Measurements from ENCODE around the gene AAGAB.

Gene AAGAB

GRCh38 chr15:67212684-67213367, 41.6 kb downstream of the AAGAB start:
- DNase-seq: no peak

GRCh38 chr15:67210555-67211168, 43.8 kb downstream of the AAGAB start:
- DNase-seq: no peak

DNA sequence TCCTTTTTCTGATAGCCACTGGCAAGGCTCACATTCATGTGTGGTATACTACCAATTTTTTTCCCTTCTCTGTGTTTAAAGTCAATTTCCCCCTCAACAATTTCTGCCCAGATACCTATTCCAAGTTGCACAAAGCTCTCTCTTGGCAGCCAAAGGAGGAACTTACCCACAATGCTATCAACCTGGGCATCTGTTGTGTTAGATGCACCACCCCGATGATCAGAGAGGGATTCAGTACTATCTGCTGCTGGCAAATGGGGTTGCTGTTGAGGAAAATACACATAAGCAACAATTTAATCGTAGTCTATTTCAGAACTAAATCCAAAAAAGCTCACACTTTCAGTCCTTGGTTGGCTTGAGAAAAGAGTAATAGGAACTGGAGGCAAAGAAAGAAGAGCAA, 46.1 kb downstream of the AAGAB start:
- DNase-seq: no peak

GRCh38 chr15:67207555-67208207, 46.8 kb downstream of the AAGAB start:
- no peak for DNase-seq

DNA sequence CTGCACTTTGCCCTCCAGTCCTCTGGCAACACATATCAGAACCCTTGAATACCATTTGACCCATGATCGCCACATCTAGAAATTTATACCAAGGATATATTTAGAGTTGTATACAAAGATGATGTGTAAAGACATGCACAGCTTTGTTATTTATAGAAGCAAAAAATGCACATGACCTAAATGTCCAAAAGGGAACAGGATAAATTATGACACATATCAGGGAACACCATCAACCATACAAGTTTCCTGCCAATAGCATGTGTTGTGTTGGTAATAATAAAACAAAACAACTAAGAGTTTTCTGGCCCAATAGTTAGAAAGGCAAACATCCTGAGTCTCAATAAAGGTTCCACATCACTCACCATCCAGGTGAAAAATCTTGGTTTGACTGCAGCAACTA, 51.5 kb downstream of the AAGAB start:
- no peak for DNase-seq

GRCh38 chr15:67202091-67202490, 52.4 kb downstream of the AAGAB start:
- DNase-seq: no peak

DNA sequence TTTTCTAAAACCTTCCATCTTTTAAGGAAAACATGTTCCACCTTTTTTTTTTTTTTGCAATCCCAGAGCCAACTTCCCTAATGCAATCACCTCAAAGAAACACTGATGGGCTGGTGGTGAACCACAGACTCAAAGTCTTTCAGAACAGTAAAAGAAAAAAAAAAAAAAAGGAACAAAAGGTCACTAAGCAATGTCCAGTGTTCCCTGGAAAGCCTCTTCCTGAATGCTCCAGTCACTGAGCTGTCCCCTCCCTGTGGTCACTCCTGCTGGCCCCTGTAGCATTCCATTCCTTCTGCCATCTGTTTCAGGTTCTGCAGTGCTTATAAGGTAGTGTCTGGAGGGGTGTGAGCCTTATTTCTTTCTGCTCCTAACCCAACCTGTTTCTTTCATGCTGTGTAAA, 53.3 kb downstream of the AAGAB start:
- no peak for DNase-seq

- DNase-seq: no peak
Measured at GRCh38 chr15:67199881-67200763, 54.3 kb downstream of the AAGAB start.

DNA sequence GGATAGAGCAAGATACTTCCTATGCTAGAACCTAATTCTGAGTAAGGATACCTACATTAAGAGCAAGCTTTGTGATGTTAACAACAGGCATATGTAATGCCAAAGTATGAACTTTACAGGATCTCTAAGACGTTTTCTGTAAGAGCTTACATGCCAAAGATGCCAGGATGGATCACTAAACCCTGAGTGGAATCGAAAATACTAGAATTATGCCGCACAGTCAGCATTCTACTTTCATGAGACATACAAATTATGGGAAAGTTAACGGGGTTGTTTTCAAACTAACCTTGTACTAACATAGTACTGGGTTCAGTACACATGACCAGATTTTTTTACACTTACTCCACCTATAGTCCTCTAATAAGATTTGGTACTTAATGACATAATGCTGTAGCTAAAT, 55.1 kb downstream of the AAGAB start:
- DNase-seq: no peak

- no peak for DNase-seq
Measured at GRCh38 chr15:67198157-67198754, 56.2 kb downstream of the AAGAB start.

- DNase-seq: no peak
Measured at GRCh38 chr15:67197364-67197695, 57.1 kb downstream of the AAGAB start.

DNA sequence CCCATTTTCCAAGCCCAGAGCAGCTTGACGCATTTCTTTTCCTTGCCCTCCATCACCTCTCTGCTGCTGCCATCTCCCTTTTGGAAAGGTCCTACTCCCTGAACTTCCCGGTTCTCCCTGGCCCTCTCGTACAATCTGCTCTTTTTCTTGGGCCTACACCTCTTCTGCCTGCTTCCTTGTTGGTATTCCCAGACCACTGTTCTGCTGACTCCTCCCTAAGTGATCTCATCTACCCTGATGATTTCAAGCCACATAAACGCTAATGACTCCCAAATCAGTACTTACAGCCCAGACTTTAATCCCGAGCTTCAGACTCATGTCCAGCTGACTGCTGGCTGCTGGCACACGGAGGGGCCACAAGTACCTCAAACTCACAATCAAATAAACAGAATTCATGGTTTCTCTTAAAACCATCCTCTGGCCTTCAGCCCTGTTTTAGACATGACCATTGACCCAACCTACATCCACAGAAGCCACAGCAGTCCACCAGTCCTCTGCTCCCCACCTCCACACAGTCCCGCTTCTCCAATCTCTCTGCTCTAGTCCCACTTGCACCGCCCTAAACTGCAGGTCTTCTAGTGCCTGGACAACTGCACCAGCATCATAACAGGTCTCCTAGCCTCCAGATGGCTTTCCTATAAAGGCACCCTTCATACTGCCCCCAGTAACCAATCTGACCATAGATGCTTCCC, 57.6 kb downstream of the AAGAB start:
- DNase-seq: no peak

- DNase-seq: no peak
Measured at GRCh38 chr15:67196222-67196621, 58.2 kb downstream of the AAGAB start.

- no peak for DNase-seq
Measured at GRCh38 chr15:67195305-67195704, 59.2 kb downstream of the AAGAB start.

- DNase-seq: no peak
Measured at GRCh38 chr15:67194171-67195114, 60.0 kb downstream of the AAGAB start.

DNA sequence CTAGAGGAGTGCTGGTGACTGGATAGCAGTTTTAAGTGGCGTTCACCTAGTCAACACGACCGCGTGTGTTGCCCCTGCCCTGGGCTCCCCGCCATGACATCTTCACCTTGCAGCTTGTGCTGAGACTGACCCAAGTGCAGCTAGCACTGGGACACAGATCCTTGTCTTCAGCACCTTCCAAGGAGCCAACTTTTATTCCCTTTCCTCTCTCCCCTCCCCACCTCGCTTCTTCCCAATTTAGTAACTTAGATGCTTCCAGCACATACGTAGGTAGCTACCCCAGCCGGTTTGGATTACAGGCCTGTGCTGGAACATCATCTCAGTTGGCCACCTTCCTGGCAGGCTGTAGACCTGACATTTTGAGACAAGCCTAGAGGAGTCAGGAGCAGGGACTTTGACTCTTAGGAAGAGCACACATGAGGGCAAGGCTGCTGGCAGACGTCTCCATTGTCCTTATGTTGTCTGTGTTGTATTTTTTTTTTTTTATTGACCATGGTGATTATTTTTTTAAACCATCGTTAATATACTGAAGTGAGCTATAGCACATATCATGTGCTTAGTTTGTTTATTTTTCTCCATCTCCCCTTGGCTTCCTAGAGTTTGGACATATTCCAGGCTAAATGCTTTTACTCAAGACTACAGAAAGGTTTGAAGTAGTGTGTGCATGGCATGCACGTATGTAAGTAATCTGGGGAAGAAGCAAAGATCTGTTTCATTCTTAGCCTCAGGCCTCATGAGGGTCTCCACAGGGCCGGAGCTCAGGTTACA, 61.1 kb downstream of the AAGAB start:
- DNase-seq: no peak

DNA sequence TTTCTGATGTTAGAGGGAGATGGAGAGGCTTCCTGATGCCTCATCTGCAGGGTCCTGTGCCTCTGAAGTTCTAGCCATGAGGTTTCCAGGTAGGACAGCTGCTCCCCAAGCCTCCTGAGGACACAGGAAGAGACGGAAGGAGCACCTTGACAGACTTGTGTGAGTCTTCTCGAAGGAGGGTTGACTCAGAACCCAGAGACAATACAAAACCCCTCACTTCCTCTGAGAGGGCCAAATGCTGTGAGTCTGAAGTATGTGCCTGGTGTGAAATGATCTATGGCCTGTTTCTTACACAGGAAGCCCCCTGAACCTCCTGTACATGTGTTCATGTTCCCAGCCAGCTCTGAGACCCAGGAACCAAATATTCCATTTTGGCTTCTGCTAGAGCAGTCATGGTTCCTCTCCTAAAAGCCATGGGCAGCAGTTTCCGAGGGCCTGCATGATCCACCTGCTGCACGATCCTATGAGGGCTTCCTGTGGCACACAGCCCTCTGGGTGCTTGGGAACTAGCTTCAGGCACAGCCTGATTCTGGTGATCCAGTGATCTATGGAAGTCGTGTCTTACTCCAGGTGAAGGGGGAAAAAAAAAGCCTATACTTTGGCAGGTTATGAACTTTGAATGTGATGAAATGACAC, 62.2 kb downstream of the AAGAB start:
- no peak for DNase-seq

GRCh38 chr15:67190813-67191212, 63.6 kb downstream of the AAGAB start:
- DNase-seq: no peak

DNA sequence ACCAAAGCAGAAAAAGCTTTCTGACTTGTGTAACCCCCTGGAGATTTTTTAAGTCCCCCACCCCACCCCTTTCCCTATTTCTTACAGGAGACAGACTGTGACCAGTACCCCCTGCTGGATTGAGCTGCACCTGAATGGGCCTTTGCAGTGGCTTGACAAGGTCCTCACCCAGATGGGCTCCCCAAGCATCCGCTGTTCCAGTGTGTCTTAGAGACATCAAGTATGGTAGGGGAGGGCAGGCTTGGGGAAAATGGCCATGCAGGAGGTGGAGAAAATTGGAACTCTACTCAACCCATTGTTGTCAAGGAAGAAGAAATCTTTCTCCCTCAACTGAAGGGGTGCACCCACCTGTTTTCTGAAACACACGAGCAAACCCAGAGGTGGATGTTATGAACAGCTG, 64.1 kb downstream of the AAGAB start:
- no peak for DNase-seq
